ENCODE results near the gene EIF2B4. TPM values are rescaled to one million over a fixed set of nuclear protein-coding genes. Genes with fewer than 3 reads are reported as not detected.

Gene EIF2B4
- total and polyA plus RNA-seq, 2 of the 13 experiments (the other 11 are each of a cell fraction or from before 2014, with no cell fraction given) = 91.5 to 96.4 TPM

DNA sequence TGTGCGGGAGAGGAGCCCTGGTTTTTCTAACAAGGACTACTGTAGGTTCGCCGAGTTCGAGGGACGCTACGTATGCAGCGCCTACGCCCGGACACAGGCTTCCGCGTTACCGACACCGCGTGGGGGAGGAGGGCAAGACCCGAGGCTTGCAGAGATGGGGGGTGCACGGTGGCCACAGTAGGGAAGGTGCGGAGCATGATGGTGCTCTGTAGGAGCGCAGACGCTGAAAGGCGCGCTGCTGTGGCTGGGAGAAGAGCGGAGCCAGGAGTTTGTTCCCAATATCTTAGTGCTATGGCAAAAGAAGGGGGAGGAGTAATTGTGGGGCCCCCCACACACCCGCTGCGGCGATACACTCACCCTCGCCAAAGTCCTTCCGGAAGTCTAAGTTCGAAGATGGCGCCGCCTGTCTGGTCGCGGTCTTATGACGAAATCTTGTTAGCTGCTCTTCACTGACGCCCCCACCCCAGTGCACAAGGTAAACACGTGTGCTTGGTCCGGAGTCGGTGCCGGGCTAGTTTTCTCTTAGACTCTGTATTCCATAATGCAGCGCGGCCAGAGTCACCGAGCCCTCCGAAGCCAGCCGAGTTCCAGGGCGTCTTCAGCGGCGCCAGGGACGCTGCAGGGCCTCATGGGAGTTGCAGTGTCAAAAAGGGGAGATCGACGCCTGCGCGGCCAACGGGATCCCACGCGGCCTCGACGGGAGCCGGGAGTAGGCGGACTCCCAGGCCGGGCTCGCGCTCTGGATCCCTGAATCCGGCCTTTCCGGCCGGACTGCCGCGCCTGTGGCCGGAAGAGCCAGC, 13.6 kb downstream of the EIF2B4 start, which contains the start of gene GTF3C2 (continued):
- TF ChIP-seq GABPB1 (CRISPR knock-in tag; IDR thresholded peaks at IDR 0.05) (peak; percentile 95), TRAFD1 (CRISPR knock-in tag; IDR thresholded peaks at IDR 0.05; ENCODE audit: borderline replicate concordance) (peak; percentile 93; the same call in 1 of the 2 replicates), ZNF577 (CRISPR knock-in tag; IDR thresholded peaks at IDR 0.05; ENCODE audit: borderline replicate concordance, low read depth) (0 out of 2 replicates have a peak, but pooled peaks have one; percentile 42), SMARCC2 (IDR thresholded peaks at IDR 0.05) (no peak), HNRNPUL1 (IDR thresholded peaks at IDR 0.05; ENCODE audit: low read depth, low read length) (no peak; the same call in 1 of the 2 replicates), ZNF335 (CRISPR knock-in tag; IDR thresholded peaks at IDR 0.05) (peak; percentile 89), ZFP37 (CRISPR knock-in tag; IDR thresholded peaks at IDR 0.05; ENCODE audit: borderline replicate concordance) (no peak; the same call in 1 of the 2 replicates), DMAP1 (CRISPR knock-in tag; IDR thresholded peaks at IDR 0.05) (peak; percentile 96), ZNF263 (CRISPR knock-in tag; IDR thresholded peaks at IDR 0.05) (peak; percentile 58; the same call in 1 of the 2 replicates), ZNF564 (CRISPR knock-in tag; IDR thresholded peaks at IDR 0.05) (peak; percentile 64), NFATC3 (CRISPR knock-in tag; IDR thresholded peaks at IDR 0.05) (peak; percentile 57; the same call in 1 of the 2 replicates), PHB2 (IDR thresholded peaks at IDR 0.05; ENCODE audit: partially characterized antibody) (no peak), RAD21 (CRISPR knock-in tag; IDR thresholded peaks at IDR 0.05) (peak; percentile 45; the same call in 1 of the 2 replicates), ZNF607 (CRISPR knock-in tag; IDR thresholded peaks at IDR 0.05; ENCODE audit: borderline replicate concordance) (peak; percentile 88), PHF8 (CRISPR knock-in tag; IDR thresholded peaks at IDR 0.05) (peak; percentile 76), ZNF572 (CRISPR knock-in tag; IDR thresholded peaks at IDR 0.05) (peak; percentile 89), ZFP36L1 (CRISPR knock-in tag; IDR thresholded peaks at IDR 0.05) (peak; percentile 87)
- TF ChIP-seq, protein P1, sequence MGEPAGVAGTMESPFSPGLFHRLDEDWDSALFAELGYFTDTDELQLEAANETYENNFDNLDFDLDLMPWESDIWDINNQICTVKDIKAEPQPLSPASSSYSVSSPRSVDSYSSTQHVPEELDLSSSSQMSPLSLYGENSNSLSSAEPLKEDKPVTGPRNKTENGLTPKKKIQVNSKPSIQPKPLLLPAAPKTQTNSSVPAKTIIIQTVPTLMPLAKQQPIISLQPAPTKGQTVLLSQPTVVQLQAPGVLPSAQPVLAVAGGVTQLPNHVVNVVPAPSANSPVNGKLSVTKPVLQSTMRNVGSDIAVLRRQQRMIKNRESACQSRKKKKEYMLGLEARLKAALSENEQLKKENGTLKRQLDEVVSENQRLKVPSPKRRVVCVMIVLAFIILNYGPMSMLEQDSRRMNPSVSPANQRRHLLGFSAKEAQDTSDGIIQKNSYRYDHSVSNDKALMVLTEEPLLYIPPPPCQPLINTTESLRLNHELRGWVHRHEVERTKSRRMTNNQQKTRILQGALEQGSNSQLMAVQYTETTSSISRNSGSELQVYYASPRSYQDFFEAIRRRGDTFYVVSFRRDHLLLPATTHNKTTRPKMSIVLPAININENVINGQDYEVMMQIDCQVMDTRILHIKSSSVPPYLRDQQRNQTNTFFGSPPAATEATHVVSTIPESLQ (CRISPR knock-in tag; conservative IDR thresholded peaks at IDR 0.05) = no peak
